HCT116 (cell line): Measurements from ENCODE around the gene SERINC5.

ENCODE experiments used
- CBX3 ChIP-seq: IDR thresholded peaks from 2 replicates; pipeline ENCODE4 v1.6.1; 2012; ENCODE audit warnings: low read depth
- EZH2 ChIP-seq: fragments of 200-600 bp; sonication (generic); IDR thresholded peaks from 2 replicates; pipeline ENCODE4 v1.6.1; 2017; ENCODE audit warnings: antibody characterized with exemption, mixed run types
- POLR2A ChIP-seq: IDR thresholded peaks from 2 replicates; pipeline ENCODE4 v1.7.0; 2011; ENCODE audit warnings: borderline replicate concordance; ENCODE audit not compliant: insufficient read depth, insufficient read length; ENCODE audit errors: extremely low read depth
- POLR2AphosphoS5 ChIP-seq: IDR thresholded peaks from 2 replicates; pipeline ENCODE4 v1.6.1; 2011; ENCODE audit warnings: mild to moderate bottlenecking, low read depth, low read length, moderate library complexity
- RAD21 ChIP-seq: IDR thresholded peaks from 2 replicates; pipeline ENCODE4 v1.6.1; 2012; ENCODE audit warnings: low read depth, mild to moderate bottlenecking
- ZNF274 ChIP-seq: fragments of 200-500 bp; sonication (Bioruptor generic); IDR thresholded peaks from 2 replicates; pipeline ENCODE4 v1.6.1; 2014; ENCODE audit warnings: mild to moderate bottlenecking, low read depth, low read length, inconsistent platforms
- TF ChIP-seq, protein P1 (sequence below): IDR thresholded peaks from 2 replicates; pipeline ENCODE4 v1.6.1; 2012
- TF ChIP-seq, protein P2 (sequence below), 3 experiments: fragments of 200-600 bp in 1 of 3; sonication (generic) in 1 of 3; IDR thresholded peaks in 2 of 3; conservative IDR thresholded peaks in 1 of 3; 2 replicates each; pipeline ENCODE4 v1.5.1; 2012 to 2017; ENCODE audit warnings: low read depth in 2 of 3, low read length in 2 of 3, antibody characterized with exemption in 1 of 3, borderline replicate concordance in 1 of 3, control low read depth in 1 of 3, mild to moderate bottlenecking in 1 of 3, mixed read lengths in 1 of 3, mixed run types in 1 of 3, moderate library complexity in 1 of 3; ENCODE audit not compliant: insufficient read depth in 1 of 3
- TF ChIP-seq, protein P3 (sequence below): IDR thresholded peaks from 2 replicates; pipeline ENCODE4 v1.6.1; 2012; ENCODE audit warnings: low read depth

DNA sequence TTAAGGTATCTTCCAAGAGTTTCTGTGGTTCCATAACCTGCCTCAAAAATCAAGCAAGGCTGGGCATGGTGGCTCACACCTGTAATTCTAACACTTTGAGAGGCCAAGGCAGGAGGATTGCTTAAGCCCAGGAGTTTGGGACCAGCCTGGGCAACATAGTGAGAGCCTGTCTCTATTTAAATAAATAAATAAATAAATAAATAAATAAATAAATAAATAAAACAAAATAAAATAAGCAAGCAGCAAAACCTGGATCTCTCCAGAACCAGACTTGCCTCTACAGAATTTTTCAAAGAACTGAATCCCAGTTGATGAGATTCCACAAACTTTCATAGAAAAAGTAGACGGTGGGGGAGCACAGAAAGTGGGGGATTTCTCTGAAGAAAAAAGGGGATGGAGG, 12.3 kb downstream of the SERINC5 start:
- TF ChIP-seq, protein P1, sequence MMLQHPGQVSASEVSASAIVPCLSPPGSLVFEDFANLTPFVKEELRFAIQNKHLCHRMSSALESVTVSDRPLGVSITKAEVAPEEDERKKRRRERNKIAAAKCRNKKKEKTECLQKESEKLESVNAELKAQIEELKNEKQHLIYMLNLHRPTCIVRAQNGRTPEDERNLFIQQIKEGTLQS = no peak
- TF ChIP-seq, protein P2, sequence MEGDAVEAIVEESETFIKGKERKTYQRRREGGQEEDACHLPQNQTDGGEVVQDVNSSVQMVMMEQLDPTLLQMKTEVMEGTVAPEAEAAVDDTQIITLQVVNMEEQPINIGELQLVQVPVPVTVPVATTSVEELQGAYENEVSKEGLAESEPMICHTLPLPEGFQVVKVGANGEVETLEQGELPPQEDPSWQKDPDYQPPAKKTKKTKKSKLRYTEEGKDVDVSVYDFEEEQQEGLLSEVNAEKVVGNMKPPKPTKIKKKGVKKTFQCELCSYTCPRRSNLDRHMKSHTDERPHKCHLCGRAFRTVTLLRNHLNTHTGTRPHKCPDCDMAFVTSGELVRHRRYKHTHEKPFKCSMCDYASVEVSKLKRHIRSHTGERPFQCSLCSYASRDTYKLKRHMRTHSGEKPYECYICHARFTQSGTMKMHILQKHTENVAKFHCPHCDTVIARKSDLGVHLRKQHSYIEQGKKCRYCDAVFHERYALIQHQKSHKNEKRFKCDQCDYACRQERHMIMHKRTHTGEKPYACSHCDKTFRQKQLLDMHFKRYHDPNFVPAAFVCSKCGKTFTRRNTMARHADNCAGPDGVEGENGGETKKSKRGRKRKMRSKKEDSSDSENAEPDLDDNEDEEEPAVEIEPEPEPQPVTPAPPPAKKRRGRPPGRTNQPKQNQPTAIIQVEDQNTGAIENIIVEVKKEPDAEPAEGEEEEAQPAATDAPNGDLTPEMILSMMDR (IDR thresholded peaks at IDR 0.05 in 2 of 3, conservative IDR thresholded peaks at IDR 0.05 in 1 of 3; ENCODE audit: borderline replicate concordance in 1 of 3, insufficient read depth in 1 of 3, low read depth in 2 of 3, low read length in 2 of 3) = no peak
- no peak for TF ChIP-seq RAD21
- TF ChIP-seq EZH2 = no peak
- no peak for TF ChIP-seq POLR2A
- TF ChIP-seq CBX3 = no peak
- TF ChIP-seq ZNF274 = no peak
- TF ChIP-seq, protein P3, sequence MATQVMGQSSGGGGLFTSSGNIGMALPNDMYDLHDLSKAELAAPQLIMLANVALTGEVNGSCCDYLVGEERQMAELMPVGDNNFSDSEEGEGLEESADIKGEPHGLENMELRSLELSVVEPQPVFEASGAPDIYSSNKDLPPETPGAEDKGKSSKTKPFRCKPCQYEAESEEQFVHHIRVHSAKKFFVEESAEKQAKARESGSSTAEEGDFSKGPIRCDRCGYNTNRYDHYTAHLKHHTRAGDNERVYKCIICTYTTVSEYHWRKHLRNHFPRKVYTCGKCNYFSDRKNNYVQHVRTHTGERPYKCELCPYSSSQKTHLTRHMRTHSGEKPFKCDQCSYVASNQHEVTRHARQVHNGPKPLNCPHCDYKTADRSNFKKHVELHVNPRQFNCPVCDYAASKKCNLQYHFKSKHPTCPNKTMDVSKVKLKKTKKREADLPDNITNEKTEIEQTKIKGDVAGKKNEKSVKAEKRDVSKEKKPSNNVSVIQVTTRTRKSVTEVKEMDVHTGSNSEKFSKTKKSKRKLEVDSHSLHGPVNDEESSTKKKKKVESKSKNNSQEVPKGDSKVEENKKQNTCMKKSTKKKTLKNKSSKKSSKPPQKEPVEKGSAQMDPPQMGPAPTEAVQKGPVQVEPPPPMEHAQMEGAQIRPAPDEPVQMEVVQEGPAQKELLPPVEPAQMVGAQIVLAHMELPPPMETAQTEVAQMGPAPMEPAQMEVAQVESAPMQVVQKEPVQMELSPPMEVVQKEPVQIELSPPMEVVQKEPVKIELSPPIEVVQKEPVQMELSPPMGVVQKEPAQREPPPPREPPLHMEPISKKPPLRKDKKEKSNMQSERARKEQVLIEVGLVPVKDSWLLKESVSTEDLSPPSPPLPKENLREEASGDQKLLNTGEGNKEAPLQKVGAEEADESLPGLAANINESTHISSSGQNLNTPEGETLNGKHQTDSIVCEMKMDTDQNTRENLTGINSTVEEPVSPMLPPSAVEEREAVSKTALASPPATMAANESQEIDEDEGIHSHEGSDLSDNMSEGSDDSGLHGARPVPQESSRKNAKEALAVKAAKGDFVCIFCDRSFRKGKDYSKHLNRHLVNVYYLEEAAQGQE = no peak
- TF ChIP-seq POLR2AphosphoS5 = no peak
